SK-N-MC (cell line): ENCODE measurements around the gene PODN.

ENCODE experiments used
- EZH2 ChIP-seq: fragments of 200-600 bp; sonication (generic); IDR thresholded peaks from one replicate; pipeline ENCODE4 v1.6.1; 2017; ENCODE audit warnings: antibody characterized with exemption
- FOXP2 ChIP-seq: optimal IDR thresholded peaks from 2 replicates; pipeline ENCODE3; 2011; ENCODE audit warnings: mild to moderate bottlenecking, moderate library complexity; ENCODE audit not compliant: insufficient read depth; ENCODE audit errors: extremely low read length, control extremely low read depth
- POLR2AphosphoS5 ChIP-seq: IDR thresholded peaks from 2 replicates; pipeline ENCODE4 v1.6.1; 2012; ENCODE audit warnings: mild to moderate bottlenecking, low read depth, low read length, borderline replicate concordance

DNA sequence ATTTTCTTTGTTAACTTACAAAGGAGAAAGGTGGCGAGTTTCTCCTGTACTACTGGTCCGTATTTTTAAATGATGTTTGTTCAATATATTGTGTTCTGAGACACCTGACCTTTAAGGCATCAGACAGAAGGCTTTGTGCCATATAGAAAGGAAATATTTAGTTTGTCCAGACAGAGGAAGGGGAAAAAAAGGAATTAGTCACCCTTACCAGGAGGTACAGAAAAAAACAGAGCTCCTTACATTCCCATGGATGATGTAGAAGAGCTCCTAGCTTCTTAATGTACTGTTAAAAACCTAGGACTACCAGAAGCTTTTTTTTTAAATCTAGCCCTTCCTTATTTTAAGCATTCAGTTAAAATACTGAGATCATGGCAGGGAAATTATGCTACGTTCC lies 12.4 kb upstream of the PODN start:
- TF ChIP-seq EZH2 (no peak), POLR2AphosphoS5 (no peak), FOXP2 (no peak)
